HCEC 1CT (cell line): ENCODE results near the gene GPLD1.
"Not testable (repeated sequence)": the region's sequence is repeated elsewhere in the genome, so short reads cannot be mapped to it uniquely, and the experiment has no call there.

Experiments
- DNase-seq: peaks from one replicate; pipeline ENCODE4 v3.0.0-alpha.2; 2017

Gene GPLD1

GRCh38 chr6:24454452-24454851, 34.9 kb downstream of the GPLD1 start:
- DNase-seq, result no peak

GRCh38 chr6:24453921-24454320, 35.5 kb downstream of the GPLD1 start:
- DNase-seq, result no peak

DNA sequence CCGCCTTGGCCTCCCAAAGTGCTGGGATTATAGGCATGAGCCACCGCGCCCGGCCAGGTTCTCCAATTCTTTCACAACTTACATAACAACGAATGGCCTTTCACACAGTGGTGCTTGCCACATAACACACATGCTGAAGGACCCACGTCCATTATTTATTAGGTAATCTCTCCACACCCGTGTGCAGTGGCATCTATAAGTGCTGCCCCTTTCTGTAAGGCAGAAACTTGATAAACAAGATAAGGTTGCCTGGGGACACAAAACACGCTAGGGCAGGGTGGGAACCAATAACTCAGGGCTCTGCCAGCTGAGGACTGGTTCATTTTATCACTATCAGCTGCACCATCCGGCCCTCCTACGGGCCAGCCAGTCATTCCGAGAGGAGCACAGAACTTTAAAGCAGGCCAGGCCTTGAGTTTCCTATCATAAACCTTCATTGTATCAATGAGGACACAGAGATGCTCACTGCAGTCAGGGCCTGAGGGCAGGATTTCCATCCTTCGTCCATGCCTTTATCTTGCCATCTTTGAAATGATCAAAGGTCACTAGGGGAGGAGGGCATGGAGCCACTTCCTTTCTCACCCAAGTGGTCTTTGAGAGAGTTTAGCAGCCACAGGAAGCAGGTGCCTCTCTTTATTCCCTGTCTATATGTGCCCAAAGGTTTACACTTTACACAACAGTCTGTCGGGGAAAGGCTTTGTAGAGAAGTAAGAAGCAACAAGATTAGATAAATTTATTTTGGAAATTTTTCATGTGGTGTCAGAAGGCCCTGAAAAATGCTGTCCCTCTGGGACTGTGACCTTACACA, 37.6 kb downstream of the GPLD1 start:
- DNase-seq, result no peak

- DNase-seq, result no peak
These were observed 40.4 kb downstream of the GPLD1 start for GRCh38 chr6:24448828-24449525.

- no peak for DNase-seq
These were observed 41.0 kb downstream of the GPLD1 start for GRCh38 chr6:24448396-24448795.

DNA sequence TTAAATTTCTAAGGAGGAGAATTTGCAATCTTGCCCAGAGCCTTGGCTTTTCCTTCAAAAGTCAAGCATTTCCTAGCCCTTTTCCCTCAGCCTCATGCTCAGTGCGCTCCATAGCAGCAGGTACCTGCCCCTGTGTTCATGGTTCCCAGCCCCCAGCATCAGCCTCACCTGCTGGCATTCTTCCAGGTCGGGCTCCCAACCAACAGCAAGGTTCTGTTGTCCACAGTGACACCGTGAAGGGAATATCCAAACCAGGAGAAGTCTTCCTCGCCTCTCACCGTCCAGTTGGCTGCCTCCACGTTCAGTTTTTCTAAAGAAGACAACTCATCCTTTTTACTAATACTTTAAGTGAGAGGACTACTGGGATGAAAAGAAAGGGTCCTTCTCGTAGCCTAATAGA, 42.7 kb downstream of the GPLD1 start:
- DNase-seq, result no peak

GRCh38 chr6:24445704-24446103, 43.7 kb downstream of the GPLD1 start:
- no peak for DNase-seq

GRCh38 chr6:24444588-24444987, 44.8 kb downstream of the GPLD1 start:
- DNase-seq, result no peak

DNA sequence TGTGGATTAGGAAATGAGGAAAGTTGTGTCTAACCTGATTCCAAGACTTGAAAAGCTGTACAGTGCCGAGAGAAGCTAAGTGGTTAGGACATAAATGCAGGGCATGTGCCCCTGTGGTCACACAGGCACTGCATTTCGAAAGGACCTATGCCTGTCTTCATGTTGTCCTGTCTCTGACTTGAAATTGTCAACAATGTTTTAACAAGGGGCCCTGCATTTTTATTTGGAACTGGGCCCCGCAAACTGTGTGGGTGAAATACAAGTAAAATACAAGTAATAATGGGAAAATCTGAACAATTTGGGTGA, 47.8 kb downstream of the GPLD1 start:
- DNase-seq, result no peak

- DNase-seq, result no peak
These were observed 48.3 kb downstream of the GPLD1 start for GRCh38 chr6:24440897-24441598.

DNA sequence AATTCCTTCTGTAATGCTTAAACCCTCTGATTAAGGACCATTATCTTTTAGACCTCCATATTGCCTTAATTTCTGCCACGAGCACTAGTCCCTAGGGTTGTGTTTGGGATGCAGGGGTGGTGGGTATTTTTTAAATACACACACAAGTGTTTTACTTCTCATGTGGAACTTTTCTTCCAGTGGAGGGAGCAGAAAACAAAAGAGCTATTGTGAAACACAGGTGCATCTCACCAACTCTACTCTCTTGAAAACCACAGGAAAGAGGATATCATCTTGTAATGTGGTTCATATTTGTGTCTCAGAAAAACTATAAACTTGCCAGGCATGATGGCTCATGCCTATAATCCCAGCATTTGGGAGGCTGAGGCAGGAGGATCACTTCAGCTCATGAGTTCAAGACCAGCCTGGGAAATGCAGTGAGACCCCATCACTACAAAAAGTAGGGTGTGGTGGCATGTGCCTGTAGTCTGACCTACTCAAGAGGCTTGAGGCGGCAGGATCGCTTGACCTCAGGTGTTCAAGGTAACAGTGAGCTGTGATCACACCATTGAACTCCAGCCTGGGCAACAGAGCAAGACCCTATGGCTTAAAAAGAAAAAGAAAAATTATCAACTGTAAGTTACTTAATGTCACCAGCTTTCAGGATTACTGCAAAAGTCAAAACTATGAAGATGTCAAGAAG, 49.4 kb downstream of the GPLD1 start:
- DNase-seq, result no peak

DNA sequence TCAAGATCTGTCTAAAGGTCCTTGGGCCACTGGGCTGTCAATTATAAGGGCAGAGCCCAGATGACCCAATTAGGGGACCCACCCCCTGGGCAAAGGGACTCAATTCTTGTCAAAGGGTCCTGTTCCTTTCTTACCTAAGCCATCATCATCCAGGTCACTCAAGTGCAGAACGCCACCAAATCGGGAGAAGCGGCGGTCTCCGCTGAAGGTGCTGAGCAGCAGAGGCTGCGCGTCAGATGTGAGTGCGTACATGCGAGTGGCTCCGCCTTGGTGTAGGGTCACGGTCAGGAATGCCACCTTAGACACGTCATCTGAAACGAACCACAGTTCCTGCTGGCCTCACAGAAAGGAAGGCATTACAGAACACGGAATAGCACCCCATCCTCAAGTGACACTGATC, 52.4 kb downstream of the GPLD1 start:
- no peak for DNase-seq

- DNase-seq, result no peak
These were observed 56.8 kb downstream of the GPLD1 start for GRCh38 chr6:24432611-24433010.

DNA sequence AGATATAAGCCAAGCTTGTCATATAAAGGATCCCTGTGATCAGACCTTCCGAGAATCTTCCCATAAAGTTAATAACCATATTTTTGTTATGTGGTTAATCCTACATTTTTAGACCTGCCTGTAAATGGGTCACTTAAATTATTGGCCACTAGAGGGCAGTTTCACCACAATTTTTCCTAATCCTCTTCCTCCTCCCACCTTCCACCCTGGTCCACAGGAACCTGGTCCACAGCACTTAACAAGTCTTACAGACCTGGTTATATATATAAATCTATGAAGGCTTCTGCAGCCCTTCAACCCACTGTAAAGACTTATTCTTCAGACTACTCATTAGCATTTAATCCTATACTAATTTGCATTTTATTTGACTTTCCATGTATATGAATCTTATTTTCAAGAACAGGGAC, 58.3 kb downstream of the GPLD1 start:
- DNase-seq, result peak; percentile 45

GRCh38 chr6:24430086-24430485, 59.3 kb downstream of the GPLD1 start:
- peak; percentile 70 for DNase-seq

GRCh38 chr6:24429146-24429545, 60.2 kb downstream of the GPLD1 start:
- DNase-seq, result no peak

DNA sequence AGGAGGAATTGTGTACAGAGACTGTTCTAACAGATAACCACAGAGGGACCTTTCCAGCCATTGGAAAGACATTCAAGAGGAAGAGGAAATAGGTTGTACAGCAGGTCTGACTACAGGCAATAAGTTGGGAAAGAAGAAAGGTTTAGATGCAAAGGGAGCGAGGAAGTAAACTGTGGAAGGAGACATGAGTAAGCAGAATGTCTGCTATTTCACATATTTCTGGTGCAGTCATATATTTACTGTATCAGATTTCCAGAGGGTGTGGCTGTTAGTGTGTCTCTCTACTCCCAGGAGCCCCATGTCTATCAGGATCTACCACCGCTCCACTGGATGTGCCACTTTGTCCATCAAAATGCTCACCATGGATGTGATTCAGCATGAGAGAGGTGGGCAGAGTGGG, 60.8 kb downstream of the GPLD1 start:
- peak; percentile 74 for DNase-seq

DNA sequence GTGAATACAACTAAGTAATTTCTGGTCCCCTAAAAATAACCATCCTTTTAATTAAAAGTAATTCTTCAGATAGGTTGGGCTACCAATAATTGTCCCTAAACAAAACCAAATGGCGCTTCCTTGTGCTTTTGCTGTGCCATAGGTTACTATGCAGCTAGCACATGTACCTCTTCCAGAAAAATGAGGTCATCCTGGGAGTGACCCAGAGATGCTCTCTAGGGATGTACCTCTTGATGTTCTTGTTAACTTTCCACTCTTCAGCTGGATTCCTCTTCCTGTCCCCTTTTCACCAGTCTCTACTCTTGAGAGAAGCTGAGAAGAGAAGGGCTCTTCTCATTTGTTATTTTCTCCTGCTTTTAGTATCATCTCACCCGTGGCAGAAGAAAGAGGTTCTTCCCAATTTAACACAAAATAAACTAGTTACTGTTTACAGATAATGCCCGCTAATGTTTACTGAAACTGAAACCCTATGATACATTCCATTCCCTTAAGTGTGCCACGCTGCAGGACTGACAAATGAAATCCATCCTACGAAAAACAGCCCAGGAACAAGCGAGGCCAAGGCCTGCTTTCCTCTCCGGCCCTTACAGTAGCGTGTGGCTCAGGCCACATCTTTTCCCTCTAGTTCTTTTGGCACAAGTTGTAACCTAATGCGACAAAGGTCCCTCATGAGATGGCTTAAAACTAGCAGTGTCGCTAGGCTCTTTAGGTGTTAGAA, 62.5 kb downstream of the GPLD1 start:
- DNase-seq, result no peak

DNA sequence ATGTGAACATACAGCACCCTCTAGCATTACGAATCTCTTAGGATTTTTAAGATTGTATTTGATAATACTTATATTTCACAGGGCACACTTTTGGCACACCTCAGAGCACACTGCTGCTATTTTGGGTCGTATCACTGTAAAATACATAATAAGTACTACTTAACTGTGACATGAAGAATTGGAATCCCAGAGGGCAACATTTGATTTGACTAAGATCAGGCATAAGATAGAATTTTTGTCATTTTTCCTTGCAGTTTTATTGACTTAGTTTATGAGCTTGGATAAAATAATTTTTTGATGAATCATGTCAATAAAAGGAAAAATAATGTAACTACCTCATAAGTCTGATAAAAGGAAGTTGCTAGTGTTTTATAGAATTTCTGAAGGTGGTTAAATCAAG, 64.3 kb downstream of the GPLD1 start:
- DNase-seq, result no peak

DNA sequence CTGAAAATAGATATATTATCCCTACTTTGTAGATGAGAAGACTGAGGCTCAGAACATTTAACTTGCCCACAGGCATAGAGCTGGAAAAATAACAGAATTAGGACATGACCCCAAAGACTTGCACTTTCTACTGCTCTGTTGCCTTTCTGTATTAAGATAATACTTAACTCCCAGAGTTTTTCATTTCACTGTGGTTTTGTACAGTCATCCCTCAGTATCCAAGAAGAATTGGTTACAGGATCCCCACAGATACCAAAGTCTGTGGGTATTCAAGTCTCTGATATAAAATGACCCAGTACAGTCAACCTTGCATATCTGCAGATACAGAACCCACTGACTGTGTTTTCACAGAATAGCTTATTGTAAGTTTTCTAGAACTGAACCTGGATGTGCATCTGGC, 69.9 kb downstream of the GPLD1 start:
- no peak for DNase-seq

- no peak for DNase-seq
These were observed 73.6 kb downstream of the GPLD1 start for GRCh38 chr6:24415753-24416152.

- DNase-seq, result not testable (repeated sequence)
These were observed 74.8 kb downstream of the GPLD1 start for GRCh38 chr6:24414531-24414930.

DNA sequence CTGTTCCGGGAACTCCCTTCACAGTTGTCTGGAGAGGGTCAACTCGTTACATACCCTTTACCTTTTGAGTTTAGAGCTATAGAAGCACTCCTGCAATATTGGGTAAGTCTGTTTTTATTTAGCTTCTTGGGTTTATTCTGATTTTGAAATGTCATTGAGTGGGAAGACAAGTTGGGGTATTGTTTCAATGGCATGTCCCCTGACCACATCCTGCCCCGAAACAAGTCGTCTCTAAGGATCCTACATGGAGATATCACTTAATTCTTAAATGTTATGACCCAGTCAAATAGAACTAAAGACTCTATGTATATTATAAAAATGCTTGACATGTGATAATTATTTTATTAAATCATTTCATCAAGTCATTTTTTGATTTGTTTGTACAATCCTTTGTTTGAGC, 77.1 kb downstream of the GPLD1 start:
- no peak for DNase-seq
